GM12878 (cell line): ENCODE data around the gene ABCG4. TPM values are rescaled to one million over a fixed set of nuclear protein-coding genes. Genes with fewer than 3 reads are reported as not detected.
A peak's percentile ranks its signal among the peaks of the same experiment; 100 is the strongest.

ENCODE experiments used
- ATAC-seq: fragments of 200-7000 bp; cut with Tn5 transposase; 3 replicates; pipeline ENCODE4 v1.9.1; 2020; ENCODE audit warnings: mild to moderate bottlenecking, moderate library complexity
- BruUV-seq: library from RNA; stranded (reverse); fragments of 400-500 nt; replicated peaks from 2 replicates; lab custom pipeline; 2021; lab: Mats Ljungman, UMichigan
- CTCF ChIA-PET: fragments of 300-600 bp; sonication (Branson Sonifier 250); formaldehyde crosslinking; extraction: SDS; loops from one replicate; lab custom pipeline; 2021; ENCODE audit warnings: inconsistent platforms; lab: Yijun Ruan, JAX
- POLR2A ChIA-PET: fragments of 350-600 bp; formaldehyde crosslinking; extraction: SDS; loops from one replicate; lab custom pipeline; 2021; ENCODE audit warnings: inconsistent platforms; lab: Charles Lee
- RAD21 ChIA-PET: fragments of 300-600 bp; sonication (Branson Sonifier 250); formaldehyde crosslinking; loops from one replicate; lab custom pipeline; 2023; ENCODE audit warnings: antibody characterized with exemption; ENCODE audit not compliant: unreplicated experiment; lab: Charles Lee
- SMC1A ChIA-PET: fragments of 300-600 bp; sonication (Branson Sonifier 250); formaldehyde crosslinking; loops from one replicate; lab custom pipeline; 2023; ENCODE audit not compliant: unreplicated experiment, uncharacterized antibody; lab: Charles Lee
- DNase-seq: peaks from one replicate; pipeline ENCODE4 v3.0.0-alpha.2; 2011; ENCODE audit warnings: low read depth, low spot score
- FAIRE-seq: peaks from 3 replicates; lab custom pipeline; 2011; peaks lifted over from hg19 to GRCh38; lab: Jason Lieb, UNC
- H2AFZ ChIP-seq: 2 replicates; pipeline ENCODE4 v1.6.0; 2011; ENCODE audit warnings: low read depth, low read length, control low read depth; ENCODE audit not compliant: control insufficient read depth
- H3K27ac ChIP-seq: 2 replicates; pipeline ENCODE4 v1.5.1; 2011; ENCODE audit warnings: control low read depth; ENCODE audit not compliant: control insufficient read depth, insufficient read depth
- H3K27me3 ChIP-seq, 2 experiments: replicated peaks in 1 of 2; 2 replicates each; pipeline versions ENCODE4 v1.6.0 to v1.6.1; 2011; ENCODE audit warnings: low read length in 1 of 2; ENCODE audit not compliant: control insufficient read depth in 2 of 2, insufficient read depth in 2 of 2
- H3K36me3 ChIP-seq, 2 experiments: 2 replicates each; pipeline ENCODE4 v1.5.1; 2011; ENCODE audit warnings: low read length in 1 of 2; ENCODE audit not compliant: control insufficient read depth in 2 of 2, insufficient read depth in 2 of 2
- H3K4me1 ChIP-seq: 2 replicates; pipeline ENCODE4 v1.6.1; 2011; ENCODE audit warnings: mild to moderate bottlenecking, low read length, moderate library complexity, mixed read lengths; ENCODE audit not compliant: control insufficient read depth, insufficient read depth
- H3K4me2 ChIP-seq: 2 replicates; pipeline ENCODE4 v1.6.0; 2011; ENCODE audit warnings: control low read depth; ENCODE audit not compliant: control insufficient read depth, insufficient read depth
- H3K4me3 ChIP-seq: fragments of 200-600 bp; sonication (generic); 2 replicates; pipeline ENCODE4 v1.5.1; 2016
- H3K79me2 ChIP-seq: 2 replicates; pipeline ENCODE4 v1.6.0; 2011; ENCODE audit warnings: low read length; ENCODE audit not compliant: control insufficient read depth, insufficient read depth
- H3K9ac ChIP-seq: 2 replicates; pipeline ENCODE4 v1.8.0; 2011; ENCODE audit warnings: low read length, control low read depth, mixed read lengths; ENCODE audit not compliant: control insufficient read depth, insufficient read depth
- H3K9me3 ChIP-seq: replicated peaks from 3 replicates; pipeline ENCODE4 v1.5.1; 2011; ENCODE audit warnings: mild to moderate bottlenecking, low read length; ENCODE audit not compliant: control insufficient read depth, insufficient read depth
- H4K20me1 ChIP-seq: 2 replicates; pipeline ENCODE4 v1.6.0; 2011; ENCODE audit not compliant: control insufficient read depth, insufficient read depth
- ATF7 ChIP-seq: fragments of 450-650 bp; IDR thresholded peaks from 2 replicates; pipeline ENCODE4 v1.6.1; 2016; ENCODE audit warnings: low read depth, mild to moderate bottlenecking
- HCFC1 ChIP-seq: fragments of 150-350 bp; IDR thresholded peaks from 2 replicates; pipeline ENCODE4 v1.6.1; 2014; ENCODE audit warnings: low read length
- MEF2A ChIP-seq: IDR thresholded peaks from 2 replicates; pipeline ENCODE4 v1.6.1; 2011; ENCODE audit warnings: low read depth, mild to moderate bottlenecking, low read length, moderate library complexity; ENCODE audit not compliant: insufficient read depth
- PML ChIP-seq: IDR thresholded peaks from 2 replicates; pipeline ENCODE4 v1.6.1; 2012; ENCODE audit warnings: low read length, inconsistent platforms
- RAD51 ChIP-seq: fragments of 450-650 bp; IDR thresholded peaks from 2 replicates; pipeline ENCODE4 v1.6.1; 2016; ENCODE audit warnings: moderate library complexity, mild to moderate bottlenecking, inconsistent platforms
- RCOR1 ChIP-seq: conservative IDR thresholded peaks from 2 replicates; pipeline ENCODE4 v1.6.1; 2012; ENCODE audit warnings: low read depth, low read length, improper control_type of control experiment
- SMAD1 ChIP-seq: fragments of 450-650 bp; IDR thresholded peaks from 2 replicates; pipeline ENCODE4 v1.6.1; 2018; ENCODE audit warnings: mild to moderate bottlenecking, low read depth; ENCODE audit not compliant: partially characterized antibody
- SUPT20H ChIP-seq: IDR thresholded peaks from 2 replicates; pipeline ENCODE4 v1.6.1; 2011; ENCODE audit warnings: low read depth, mild to moderate bottlenecking, low read length, moderate library complexity, borderline replicate concordance; ENCODE audit not compliant: control insufficient read depth
- WGBS: methylation state at CpG from one replicate; pipeline ENCODE4 v1.1.6; 2016; ENCODE audit warnings: low lambda C conversion rate; ENCODE audit not compliant: insufficient replicate concordance, insufficient coverage; ENCODE audit errors: missing lambda C conversion rate; 5-methylcytosine and 5-hydroxymethylcytosine counted together
- in situ Hi-C: fragments of 300-500 bp; cut with MboI; formaldehyde crosslinking; loops from 9 replicates; pipeline ENCODE4 v1.14.3; 2018; ENCODE audit warnings: mixed read lengths
- intact Hi-C: fragments of 100-400 bp; cut with micrococcal nuclease; formaldehyde crosslinking; loops from one replicate; pipeline ENCODE4 v1.14.2; 2022; ENCODE audit not compliant: unreplicated experiment
- polyA plus RNA-seq, 11 experiments: library from polyadenylated mRNA; depleted of rRNA in 4 of 11; unstranded in 6 of 11; stranded (reverse) in 5 of 11; fragments of >200 nt; fragmentation: Nextera tagmentation in 4 of 11; fragmentation: Illumina TruSeq in 1 of 11; extraction: Ambion mirVana in 4 of 11; extraction: Trizol in 1 of 11; gene quantifications; 1 replicate in 1 of 11; 2 replicates in 10 of 11; pipeline versions ENCODE4 v1.2.1 to v1.2.3, GENCODE V29; 2011 to 2016; ENCODE audit warnings: inconsistent platforms in 2 of 11, missing spikeins in 2 of 11, low read depth in 1 of 11
- total RNA-seq, 4 experiments: library from RNA; depleted of rRNA in 3 of 4; stranded (reverse); fragments of >200 nt in 3 of 4; fragmentation: Illumina TruSeq in 1 of 4; extraction: Trizol in 1 of 4; gene quantifications; 2 replicates each; pipeline versions ENCODE4 v1.2.1 to v1.2.3, GENCODE V29; 2013 to 2021
- TF ChIP-seq, protein P1 (sequence below): fragments of 150-350 bp; IDR thresholded peaks from 2 replicates; pipeline ENCODE4 v1.6.1; 2016; ENCODE audit warnings: low read depth, low read length
- TF ChIP-seq, protein P2 (sequence below): fragments of 450-650 bp; IDR thresholded peaks from 2 replicates; pipeline ENCODE4 v1.6.1; 2016; ENCODE audit warnings: mild to moderate bottlenecking
- TF ChIP-seq, protein P3 (sequence below), 3 experiments: IDR thresholded peaks in 2 of 3; conservative IDR thresholded peaks in 1 of 3; 2 replicates each; pipeline ENCODE4 v1.5.1; 2011; ENCODE audit warnings: low read depth in 3 of 3, low read length in 3 of 3, mild to moderate bottlenecking in 3 of 3, control low read depth in 2 of 3, moderate library complexity in 2 of 3, inconsistent platforms in 1 of 3, mixed read lengths in 1 of 3; ENCODE audit not compliant: control insufficient read depth in 2 of 3, insufficient read depth in 1 of 3; ENCODE audit errors: extremely low read depth in 1 of 3
- TF ChIP-seq, protein P4 (sequence below): fragments of 450-650 bp; IDR thresholded peaks from 2 replicates; pipeline ENCODE4 v1.6.1; 2017; ENCODE audit warnings: mild to moderate bottlenecking, low read depth, inconsistent platforms; ENCODE audit not compliant: poor library complexity, severe bottlenecking

The ABCG4 gene
- total and polyA plus RNA-seq, 10 of the 15 experiments (the other 5 are each of a cell fraction or from before 2014, with no cell fraction given): not detected

DNA sequence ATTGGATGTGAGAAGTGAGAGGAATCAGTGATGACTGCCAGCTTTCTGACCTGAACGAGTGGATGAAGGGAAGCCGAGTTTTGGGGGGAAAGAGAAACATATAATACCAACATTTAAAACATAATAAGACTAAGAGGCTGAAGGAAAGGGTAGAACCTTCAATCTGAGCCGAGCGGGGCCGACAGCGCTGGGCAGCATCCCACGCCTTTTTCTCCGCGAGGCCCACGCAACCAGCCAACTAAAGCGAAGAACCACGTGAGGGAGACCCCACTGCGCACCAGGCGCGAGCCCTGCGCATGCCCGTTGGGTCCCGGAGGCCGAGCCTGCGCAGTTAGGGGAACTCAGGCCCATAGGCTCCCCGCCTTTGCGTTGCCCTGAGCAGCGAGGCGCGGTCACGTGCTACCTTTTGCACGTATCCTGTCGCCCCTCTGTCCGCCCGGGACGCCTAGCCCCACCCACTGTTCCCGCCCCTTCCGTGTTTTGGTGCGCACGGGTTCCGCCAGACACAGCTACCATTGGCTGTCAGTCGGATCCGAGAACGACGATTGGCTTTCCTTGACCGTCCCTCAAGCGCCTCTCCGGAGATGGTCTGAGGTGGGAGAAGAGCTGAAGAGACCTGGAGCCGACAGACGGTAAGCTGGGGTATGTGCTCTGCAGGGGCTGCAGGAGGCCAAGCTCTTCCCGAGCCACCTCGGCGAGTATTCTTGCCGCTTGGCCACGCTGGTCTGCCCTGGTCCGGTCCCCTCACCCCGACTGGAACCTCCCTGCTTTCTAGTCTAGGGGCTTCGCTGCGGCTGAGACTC, 27.6 kb upstream of the ABCG4 start, which contains the start of gene HINFP:
TSS of gene HINFP (plus strand) at position 573 of the 803 bp plus-strand sequence. CDS start 5,365 bp downstream, outside the sequence.
- ChIA-PET POLR2A (interaction anchor here (0.7 to 6.9 kb wide), 12 partner anchors 12 to 391 kb away, joined by 3 to 76 read pairs (median 5); partner anchors contain the start of genes C2CD2L, CENATAC, DPAGT1 and HMBS), CTCF (interaction anchor here (0.6 to 2.2 kb wide), 13 partner anchors 9 to 201 kb away, joined by 3 to 9 read pairs (median 5); partner anchors contain the start of genes C2CD2L and DPAGT1), RAD21 (interaction anchor here (0.6 to 2.6 kb wide), 9 partner anchors 12 to 330 kb away, joined by 3 to 22 read pairs (median 5); partner anchors contain the start of genes C2CD2L, DDX6, DPAGT1 and HMBS), SMC1A (interaction anchor here (0.7 to 5.0 kb wide), 12 partner anchors 10 to 203 kb away, joined by 3 to 32 read pairs (median 3); partner anchors contain the start of gene DPAGT1)
- DNase-seq (peak; percentile 99), FAIRE-seq (peak; percentile 99), ATAC-seq (peak; percentile 99)
- peaks cover 21% of the 10 kb centered on the region for H3K79me2 ChIP-seq
- peak within 1 kb of the TSS; percentile 92 for H3K4me3 ChIP-seq
- intact Hi-C loops (no loop called here), in situ Hi-C loops (no loop called here)
- no peaks in the 10 kb centered on the region for H4K20me1 ChIP-seq
- H3K36me3 ChIP-seq: peaks cover 0 to under 1% of the 10 kb centered on the region in 2 experiments; a peak in 3 of 4 replicates
- H3K9ac ChIP-seq: peak within 1 kb of the TSS; percentile 72
- no peaks in the 10 kb centered on the region for H3K27me3 ChIP-seq
- H3K4me2 ChIP-seq: peak within 1 kb of the TSS; percentile 90
- no TSS peak for BruUV-seq
- H3K27ac ChIP-seq: peak within 1 kb of the TSS; percentile 65
- H3K9me3 ChIP-seq: no peaks in the 10 kb centered on the region
- H3K4me1 ChIP-seq: peaks cover 13% of the 10 kb centered on the region
- WGBS: under 1% methylated on average over 54 of the region's 54 CpGs
- peak within 1 kb of the TSS; percentile 88 for H2AFZ ChIP-seq
- TF ChIP-seq RAD51 (peak; percentile 97), SMAD1 (no peak), ATF7 (peak; percentile 58), MEF2A (no peak), HCFC1 (peak; percentile 32; the same call in 1 of the 2 replicates), PML (no peak), SUPT20H (no peak), RCOR1 (no peak)
- TF ChIP-seq, protein P1, sequence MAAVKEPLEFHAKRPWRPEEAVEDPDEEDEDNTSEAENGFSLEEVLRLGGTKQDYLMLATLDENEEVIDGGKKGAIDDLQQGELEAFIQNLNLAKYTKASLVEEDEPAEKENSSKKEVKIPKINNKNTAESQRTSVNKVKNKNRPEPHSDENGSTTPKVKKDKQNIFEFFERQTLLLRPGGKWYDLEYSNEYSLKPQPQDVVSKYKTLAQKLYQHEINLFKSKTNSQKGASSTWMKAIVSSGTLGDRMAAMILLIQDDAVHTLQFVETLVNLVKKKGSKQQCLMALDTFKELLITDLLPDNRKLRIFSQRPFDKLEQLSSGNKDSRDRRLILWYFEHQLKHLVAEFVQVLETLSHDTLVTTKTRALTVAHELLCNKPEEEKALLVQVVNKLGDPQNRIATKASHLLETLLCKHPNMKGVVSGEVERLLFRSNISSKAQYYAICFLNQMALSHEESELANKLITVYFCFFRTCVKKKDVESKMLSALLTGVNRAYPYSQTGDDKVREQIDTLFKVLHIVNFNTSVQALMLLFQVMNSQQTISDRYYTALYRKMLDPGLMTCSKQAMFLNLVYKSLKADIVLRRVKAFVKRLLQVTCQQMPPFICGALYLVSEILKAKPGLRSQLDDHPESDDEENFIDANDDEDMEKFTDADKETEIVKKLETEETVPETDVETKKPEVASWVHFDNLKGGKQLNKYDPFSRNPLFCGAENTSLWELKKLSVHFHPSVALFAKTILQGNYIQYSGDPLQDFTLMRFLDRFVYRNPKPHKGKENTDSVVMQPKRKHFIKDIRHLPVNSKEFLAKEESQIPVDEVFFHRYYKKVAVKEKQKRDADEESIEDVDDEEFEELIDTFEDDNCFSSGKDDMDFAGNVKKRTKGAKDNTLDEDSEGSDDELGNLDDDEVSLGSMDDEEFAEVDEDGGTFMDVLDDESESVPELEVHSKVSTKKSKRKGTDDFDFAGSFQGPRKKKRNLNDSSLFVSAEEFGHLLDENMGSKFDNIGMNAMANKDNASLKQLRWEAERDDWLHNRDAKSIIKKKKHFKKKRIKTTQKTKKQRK: peak; percentile 58
- TF ChIP-seq, protein P2, sequence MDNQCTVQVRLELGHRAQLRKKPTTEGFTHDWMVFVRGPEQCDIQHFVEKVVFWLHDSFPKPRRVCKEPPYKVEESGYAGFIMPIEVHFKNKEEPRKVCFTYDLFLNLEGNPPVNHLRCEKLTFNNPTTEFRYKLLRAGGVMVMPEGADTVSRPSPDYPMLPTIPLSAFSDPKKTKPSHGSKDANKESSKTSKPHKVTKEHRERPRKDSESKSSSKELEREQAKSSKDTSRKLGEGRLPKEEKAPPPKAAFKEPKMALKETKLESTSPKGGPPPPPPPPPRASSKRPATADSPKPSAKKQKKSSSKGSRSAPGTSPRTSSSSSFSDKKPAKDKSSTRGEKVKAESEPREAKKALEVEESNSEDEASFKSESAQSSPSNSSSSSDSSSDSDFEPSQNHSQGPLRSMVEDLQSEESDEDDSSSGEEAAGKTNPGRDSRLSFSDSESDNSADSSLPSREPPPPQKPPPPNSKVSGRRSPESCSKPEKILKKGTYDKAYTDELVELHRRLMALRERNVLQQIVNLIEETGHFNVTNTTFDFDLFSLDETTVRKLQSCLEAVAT: peak; percentile 21; the same call in 1 of the 2 replicates
- TF ChIP-seq, protein P3, sequence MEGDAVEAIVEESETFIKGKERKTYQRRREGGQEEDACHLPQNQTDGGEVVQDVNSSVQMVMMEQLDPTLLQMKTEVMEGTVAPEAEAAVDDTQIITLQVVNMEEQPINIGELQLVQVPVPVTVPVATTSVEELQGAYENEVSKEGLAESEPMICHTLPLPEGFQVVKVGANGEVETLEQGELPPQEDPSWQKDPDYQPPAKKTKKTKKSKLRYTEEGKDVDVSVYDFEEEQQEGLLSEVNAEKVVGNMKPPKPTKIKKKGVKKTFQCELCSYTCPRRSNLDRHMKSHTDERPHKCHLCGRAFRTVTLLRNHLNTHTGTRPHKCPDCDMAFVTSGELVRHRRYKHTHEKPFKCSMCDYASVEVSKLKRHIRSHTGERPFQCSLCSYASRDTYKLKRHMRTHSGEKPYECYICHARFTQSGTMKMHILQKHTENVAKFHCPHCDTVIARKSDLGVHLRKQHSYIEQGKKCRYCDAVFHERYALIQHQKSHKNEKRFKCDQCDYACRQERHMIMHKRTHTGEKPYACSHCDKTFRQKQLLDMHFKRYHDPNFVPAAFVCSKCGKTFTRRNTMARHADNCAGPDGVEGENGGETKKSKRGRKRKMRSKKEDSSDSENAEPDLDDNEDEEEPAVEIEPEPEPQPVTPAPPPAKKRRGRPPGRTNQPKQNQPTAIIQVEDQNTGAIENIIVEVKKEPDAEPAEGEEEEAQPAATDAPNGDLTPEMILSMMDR (IDR thresholded peaks at IDR 0.05 in 2 of 3, conservative IDR thresholded peaks at IDR 0.05 in 1 of 3; ENCODE audit: control insufficient read depth in 2 of 3, extremely low read depth in 1 of 3, insufficient read depth in 1 of 3, low read depth in 3 of 3, low read length in 3 of 3): no peak
- TF ChIP-seq, protein P4, sequence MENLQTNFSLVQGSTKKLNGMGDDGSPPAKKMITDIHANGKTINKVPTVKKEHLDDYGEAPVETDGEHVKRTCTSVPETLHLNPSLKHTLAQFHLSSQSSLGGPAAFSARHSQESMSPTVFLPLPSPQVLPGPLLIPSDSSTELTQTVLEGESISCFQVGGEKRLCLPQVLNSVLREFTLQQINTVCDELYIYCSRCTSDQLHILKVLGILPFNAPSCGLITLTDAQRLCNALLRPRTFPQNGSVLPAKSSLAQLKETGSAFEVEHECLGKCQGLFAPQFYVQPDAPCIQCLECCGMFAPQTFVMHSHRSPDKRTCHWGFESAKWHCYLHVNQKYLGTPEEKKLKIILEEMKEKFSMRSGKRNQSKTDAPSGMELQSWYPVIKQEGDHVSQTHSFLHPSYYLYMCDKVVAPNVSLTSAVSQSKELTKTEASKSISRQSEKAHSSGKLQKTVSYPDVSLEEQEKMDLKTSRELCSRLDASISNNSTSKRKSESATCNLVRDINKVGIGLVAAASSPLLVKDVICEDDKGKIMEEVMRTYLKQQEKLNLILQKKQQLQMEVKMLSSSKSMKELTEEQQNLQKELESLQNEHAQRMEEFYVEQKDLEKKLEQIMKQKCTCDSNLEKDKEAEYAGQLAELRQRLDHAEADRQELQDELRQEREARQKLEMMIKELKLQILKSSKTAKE: no peak
